Epithelial cell of prostate (primary cell): ENCODE results near the gene DEXI.

Source experiments
- DNase-seq: peaks from one replicate; pipeline ENCODE4 v3.0.0-alpha.2; 2011; ENCODE audit warnings: low read depth, low spot score
- H3K27ac ChIP-seq: fragments of 450-650 bp; 2 replicates; pipeline ENCODE4 v1.5.1; 2017; ENCODE audit warnings: mild to moderate bottlenecking

Gene DEXI

DNA sequence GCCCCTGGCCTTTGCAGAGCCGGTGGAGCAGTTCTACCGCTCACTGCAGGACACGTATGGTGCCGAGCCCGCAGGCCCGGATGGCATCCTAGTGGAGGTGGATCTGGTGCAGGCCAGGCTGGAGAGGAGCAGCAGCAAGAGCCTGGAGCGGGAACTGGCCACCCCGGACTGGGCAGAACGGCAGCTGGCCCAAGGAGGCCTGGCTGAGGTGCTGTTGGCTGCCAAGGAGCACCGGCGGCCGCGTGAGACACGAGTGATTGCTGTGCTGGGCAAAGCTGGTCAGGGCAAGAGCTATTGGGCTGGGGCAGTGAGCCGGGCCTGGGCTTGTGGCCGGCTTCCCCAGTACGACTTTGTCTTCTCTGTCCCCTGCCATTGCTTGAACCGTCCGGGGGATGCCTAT, 35.8 kb downstream of the DEXI start:
- H3K27ac ChIP-seq, result no peak overlapping the region
- DNase-seq, result no peak

DNA sequence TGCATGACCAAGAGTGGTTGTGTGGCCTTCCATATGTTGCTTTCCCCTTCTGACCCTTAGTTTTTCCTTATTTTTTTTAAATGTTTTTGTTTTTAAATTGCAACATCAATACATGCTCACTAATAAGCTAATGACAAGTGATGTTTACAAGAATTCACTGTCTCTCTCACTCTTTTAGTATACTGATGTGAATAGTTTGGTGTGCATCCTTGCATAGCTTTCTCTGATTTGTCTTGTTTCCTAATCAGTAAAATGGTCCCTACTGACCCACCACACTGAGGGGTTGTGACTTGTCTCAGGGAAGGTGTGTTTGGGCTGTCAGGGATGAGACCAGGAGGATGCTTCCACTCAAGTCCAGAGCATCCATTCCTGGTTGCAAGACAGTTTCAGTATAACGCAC, 39.3 kb downstream of the DEXI start:
- DNase-seq, result no peak

DNA sequence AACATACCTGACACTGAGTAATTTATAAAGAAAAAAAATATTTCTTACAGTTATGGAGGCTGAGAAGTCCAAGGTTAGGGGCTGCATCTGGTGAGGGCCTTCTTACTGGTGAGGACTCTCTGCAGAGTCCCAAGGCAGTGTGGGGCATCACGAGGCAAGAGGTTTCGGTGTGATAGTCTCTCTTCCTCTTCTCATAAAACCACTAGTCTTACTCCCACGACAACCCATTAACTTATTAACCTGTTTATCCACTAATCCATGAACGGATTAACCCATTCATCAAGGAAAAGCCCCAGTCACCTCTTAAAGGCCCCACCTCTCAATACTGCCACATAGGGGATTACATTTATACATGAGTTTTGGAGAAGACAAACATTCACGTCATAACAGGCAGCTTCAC, 45.1 kb downstream of the DEXI start:
- no peak overlapping the region for H3K27ac ChIP-seq
- no peak for DNase-seq

More for the DNA sequence above, 39.3 kb downstream of the DEXI start:
- no peak overlapping the region for H3K27ac ChIP-seq

DNA sequence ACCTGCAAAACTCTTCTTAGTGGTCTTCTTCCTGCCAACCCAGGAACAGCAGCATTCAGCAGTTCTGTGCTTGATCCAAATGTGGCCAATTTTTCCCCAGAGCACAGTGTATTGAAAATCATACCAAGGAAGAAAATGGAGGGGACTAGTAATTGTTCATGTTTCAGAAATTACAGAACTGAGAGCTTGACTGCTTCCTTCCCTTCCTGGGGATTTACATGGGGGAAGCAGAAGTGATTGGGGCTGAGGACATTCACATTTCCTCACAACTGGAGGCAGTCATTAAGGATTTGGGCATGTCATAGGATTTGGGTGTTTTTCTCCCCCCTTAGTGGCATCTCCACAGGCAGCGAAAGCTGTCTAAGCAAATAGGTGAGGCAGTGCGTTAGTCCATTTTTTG, 45.5 kb downstream of the DEXI start:
- no peak overlapping the region for H3K27ac ChIP-seq
- DNase-seq, result no peak

DNA sequence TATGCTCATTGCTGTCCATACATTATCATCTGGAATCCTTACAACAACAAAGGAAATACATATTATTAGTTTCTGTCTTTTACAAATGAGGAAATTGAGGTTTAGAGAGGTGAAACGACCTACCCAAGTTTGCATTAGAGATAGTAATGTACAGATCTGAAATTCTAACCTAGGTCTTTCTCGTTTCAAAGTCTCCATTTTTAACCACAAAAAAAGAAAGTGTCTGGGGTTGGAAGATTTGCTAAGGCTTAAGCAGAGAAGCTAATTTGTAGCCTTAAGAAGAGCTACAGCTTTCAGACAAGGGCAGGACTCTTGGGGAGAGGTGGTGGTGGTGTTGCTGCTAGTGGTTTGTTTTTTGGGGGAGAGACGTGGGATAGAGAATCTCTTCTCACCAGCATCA, 46.1 kb downstream of the DEXI start:
- no peak for DNase-seq

DNA sequence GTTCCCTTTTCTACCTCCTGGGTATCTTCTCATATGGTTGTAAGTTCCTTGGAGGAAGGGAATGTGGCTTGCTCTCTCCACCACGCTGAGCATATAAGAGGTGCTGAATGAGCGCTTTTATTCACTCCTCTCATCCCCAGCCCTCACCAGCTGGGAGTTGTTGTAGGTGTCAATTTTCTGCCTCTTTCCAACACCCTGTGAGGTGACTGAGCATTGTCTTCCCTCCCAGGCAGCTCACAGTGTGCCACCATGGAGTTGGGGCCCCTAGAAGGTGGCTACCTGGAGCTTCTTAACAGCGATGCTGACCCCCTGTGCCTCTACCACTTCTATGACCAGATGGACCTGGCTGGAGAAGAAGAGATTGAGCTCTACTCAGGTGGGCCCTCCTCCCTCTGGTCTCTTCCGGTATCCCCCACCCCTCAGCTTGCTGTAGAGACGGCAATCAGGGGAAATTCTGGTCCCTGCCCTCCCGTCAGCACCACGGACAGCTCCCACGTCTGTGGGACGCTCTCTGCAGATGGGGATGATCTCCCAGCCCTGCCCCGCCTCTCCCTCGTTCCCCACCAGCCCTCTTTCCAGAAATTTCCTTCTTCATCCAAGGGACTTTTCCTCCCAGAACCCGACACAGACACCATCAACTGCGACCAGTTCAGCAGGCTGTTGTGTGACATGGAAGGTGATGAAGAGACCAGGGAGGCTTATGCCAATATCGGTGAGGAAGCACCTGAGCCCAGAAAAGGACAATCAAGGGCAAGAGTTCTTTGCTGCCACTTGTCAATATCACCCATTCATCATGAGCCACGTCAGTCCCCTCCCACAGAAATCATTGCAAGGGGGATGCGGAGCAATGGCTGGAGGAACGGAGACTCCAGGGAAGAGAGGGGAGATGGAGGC, 47.0 kb downstream of the DEXI start:
- no peak for DNase-seq
- no peak overlapping the region for H3K27ac ChIP-seq

More for the DNA sequence above, 46.1 kb downstream of the DEXI start:
- H3K27ac ChIP-seq, result no peak overlapping the region

DNA sequence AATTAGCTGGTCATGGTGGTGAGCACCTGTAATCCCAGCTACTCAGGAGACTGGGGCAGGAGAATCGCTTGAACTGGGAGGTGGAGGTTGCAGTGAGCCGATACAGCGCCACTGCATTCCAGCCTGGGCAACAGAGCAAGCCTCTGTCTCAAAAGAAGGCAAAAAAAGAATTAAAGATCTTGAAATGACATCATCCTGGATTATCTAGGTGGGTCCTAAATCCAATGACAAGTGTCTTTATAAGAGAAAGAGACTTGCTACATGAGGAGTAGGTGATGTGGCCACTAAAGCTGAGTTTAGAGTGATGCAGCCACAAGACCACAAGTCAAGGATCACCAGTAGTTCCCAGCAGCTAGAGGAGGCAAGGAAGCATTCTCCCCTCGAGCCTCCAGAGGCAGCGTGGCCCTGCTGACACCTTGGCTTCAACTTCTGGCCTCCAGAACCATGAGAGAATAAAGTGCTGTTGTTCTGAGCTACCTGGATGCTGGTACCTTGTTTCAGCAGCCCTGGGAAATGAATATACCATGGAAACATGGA, 49.4 kb downstream of the DEXI start:
- DNase-seq, result no peak
- no peak overlapping the region for H3K27ac ChIP-seq

DNA sequence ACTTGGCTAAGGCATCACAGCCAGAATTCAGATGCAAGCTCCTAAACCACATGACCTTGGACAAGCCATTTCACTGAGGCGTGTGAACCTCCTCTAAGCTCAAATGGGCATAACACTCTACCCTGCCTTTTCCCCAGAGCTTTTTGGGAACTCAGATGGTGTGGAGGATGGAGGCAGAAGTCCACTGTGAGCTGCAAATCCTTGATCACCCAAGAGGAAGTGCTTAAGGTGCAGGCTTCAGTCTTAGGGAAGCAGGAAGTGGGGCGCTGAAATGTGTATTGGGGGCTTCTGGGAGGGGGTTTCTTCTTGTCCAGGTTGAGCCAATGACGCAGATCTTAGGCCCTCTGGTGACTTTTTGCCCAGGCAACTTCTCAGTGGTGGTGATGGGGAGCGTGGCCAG, 52.4 kb downstream of the DEXI start:
- H3K27ac ChIP-seq, result no peak overlapping the region
- no peak for DNase-seq

DNA sequence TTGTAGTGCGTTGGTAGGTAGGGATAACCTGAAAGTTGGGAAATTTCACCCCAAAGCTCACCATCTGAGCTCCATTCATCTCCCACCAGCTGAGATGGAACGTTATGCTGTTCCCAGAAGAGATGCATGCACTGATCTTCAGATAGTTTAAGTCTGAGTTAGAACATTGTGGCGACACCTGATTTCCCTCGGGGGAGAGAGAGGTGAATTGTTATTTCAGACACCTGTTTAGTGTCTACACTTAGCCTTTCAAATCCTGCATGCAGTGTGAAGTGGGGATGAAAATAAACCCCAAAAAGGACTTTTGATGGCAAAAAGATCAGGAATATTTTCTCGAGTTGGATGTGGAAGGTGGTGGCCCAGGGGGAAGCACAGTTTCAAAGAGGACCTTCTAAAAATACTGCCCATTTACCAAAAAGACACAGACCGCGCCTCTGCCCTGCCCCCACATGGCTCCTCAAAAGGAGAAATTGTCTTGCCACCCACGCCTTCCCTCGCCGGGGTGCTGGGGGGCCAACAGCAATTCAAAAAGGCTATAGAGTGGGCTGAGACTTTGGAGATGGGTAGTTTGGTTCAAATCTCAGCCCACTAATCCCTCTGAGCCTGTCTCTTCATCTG, 53.8 kb downstream of the DEXI start:
- no peak for DNase-seq
- H3K27ac ChIP-seq, result no peak overlapping the region

DNA sequence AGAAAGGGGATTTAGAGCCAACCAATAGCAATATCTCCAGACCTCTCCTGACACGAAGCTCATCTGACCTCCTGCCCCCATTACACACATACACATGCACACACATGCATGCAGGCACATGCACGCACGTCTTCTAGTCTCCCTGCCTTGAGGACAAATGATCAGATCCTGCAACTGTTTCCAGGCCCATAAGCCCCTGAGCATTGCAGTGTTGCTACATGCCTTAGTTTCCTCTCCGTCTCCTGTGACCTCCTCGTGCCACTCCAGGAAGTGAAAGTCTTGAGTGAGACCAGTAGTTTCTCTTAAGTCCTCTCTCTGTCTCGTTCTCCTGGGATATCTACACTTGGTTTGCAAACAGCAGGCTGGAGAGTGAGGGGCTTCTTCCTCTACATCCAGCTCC, 57.0 kb downstream of the DEXI start:
- no peak overlapping the region for H3K27ac ChIP-seq

DNA sequence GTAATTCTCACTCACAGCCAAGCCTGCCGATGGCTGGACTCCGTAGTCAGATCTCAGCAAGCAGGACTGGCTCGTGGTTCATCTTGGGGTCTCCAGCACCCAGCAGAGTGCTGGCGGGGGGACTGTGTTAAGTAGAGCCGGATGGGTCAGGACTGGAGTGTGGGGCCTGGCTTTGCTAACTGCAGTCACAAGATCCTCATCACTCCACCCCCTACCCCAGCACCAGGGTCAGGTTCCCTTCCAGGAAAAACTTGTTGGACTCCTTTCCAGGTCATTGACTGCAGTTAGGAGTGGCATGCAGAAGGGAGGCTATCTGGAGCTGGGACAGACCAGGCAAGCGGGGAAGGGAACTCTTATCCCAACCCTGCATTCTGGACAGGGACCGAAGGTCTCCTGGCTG, 59.3 kb downstream of the DEXI start:
- H3K27ac ChIP-seq, result no peak overlapping the region
- no peak for DNase-seq

More for the DNA sequence above, 57.0 kb downstream of the DEXI start:
- DNase-seq, result no peak

DNA sequence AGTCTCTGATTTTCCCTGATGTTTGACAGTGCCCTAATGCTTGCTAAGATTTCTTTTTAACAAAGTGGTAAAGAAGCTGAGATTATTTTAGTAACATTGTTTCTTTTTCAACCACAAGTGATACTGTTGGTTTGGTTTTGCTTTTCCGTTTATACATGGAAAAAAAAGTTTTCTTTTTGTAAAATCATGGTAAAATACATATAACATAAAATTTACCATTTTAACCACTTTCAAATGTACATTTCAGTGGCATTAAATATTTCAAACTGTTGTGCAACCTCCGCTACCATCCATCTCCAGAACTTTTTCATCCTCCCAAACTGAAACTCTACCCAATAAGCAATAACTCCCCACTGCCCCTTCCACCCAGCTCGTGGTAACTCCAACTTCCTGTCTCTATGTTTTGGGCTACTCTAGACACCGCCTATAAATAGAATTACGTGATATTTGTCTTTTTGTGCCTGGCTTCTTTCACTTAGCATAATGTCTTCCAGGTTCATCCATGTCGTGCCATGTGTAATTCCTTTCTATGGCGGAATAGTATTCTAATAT, 60.7 kb downstream of the DEXI start:
- no peak for DNase-seq
- H3K27ac ChIP-seq, result no peak overlapping the region

DNA sequence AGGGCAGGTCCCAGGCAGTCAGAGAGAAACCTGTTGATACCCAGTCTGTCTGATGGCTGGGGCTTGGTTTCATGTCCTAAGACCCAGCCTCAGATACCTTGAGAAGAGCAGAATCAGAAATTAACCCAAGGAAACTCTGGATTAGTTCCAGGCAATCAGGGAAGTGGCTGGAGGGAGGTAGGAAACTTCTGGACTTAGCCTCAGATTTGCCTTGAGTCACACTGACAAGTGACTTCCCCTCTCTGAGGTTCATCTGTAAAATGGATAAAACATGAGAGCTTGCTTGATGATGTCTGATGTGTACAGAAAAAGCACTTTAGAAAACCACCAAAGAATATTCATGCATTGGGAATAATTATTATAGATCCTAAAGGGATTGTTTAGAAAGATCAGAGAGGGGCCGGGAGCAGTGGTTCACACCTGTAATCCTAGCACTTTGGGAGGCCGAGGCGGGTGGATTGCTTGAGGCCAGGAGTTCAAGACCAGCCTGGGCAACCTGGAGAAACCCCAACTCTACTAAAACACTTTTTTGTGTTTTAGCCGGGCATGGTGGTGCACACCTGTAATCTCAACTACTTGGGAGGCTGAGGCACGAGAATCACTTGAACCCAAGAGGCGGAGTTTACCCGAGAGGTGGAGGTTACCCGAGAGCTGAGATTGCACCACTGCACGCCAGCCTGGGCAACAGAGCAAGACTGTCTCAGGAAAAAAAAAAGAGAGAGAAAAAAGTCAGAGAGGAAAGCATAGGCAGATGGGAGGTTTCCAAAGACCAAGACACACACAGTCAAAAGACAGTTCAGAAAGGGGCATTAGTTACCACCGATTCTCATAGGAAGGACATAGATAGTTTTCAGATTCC, 61.4 kb downstream of the DEXI start:
- DNase-seq, result no peak
- H3K27ac ChIP-seq, result no peak overlapping the region

DNA sequence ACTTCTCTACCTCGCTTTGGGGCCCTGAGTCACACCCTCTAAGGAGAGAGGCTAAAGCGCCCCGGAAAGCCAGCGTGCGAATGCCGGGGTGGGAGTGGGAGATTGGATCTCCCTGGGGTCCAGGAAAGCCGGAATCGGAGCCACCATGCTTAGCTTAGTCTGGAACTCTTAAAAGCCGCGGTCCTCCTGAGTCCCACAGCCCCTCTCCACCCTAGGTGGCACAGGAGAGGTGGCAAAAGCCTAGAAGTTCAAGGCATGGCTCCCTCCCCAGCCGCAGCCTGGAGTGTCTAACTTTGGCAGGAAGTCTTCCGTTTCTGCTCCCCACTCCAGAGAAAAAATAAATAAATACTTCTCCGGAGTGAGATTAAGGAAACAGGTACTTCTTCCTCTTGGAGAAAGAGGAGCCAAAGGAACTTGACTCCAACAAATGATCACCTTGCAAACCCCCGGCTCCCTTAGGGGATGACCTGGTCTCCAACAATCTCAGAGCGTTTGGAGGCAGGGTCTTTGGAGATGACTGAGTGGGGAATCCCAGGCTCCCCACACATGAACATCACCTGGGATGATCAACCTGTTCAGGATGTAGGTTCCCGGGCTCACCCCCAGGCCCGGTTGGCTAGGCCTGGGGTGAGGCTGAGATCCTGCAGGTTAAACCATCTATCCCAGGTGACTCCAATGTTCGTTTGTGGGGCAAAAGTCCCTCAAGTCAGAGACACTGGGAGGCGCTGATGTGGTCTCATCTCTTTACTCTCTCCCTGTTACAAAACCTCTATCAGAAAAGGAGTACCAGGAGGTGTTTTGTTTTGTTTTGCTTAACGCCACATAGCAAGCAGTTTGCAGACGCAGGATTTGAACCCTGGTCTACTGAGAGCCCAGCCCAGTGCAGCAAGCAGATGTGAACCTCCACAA, 62.3 kb downstream of the DEXI start:
- no peak overlapping the region for H3K27ac ChIP-seq
- no peak for DNase-seq
